A549 (cell line): ENCODE results near the gene SCAP.
A peak's percentile ranks its signal among the peaks of the same experiment; 100 is the strongest.

Experiments used
- CHD4 ChIP-seq: fragments of 200-600 bp; sonication (generic); IDR thresholded peaks from 2 replicates; pipeline ENCODE4 v1.6.1; 2016; ENCODE audit warnings: antibody characterized with exemption, mild to moderate bottlenecking, borderline replicate concordance
- CTCF ChIP-seq: fragments of >200 bp; sonication (Bioruptor Twin); formaldehyde crosslinking; IDR thresholded peaks from 3 replicates; pipeline ENCODE4 v1.5.1; 2016
- ESRRA ChIP-seq: fragments of 150-350 bp; IDR thresholded peaks from 2 replicates; pipeline ENCODE4 v1.6.1; 2014; ENCODE audit warnings: mild to moderate bottlenecking, low read length, borderline replicate concordance
- FOSL2 ChIP-seq, 2 experiments: fragments of 450-650 bp in 1 of 2; fragments of >200 bp in 1 of 2; sonication (Bioruptor Twin) in 1 of 2; formaldehyde crosslinking; IDR thresholded peaks; 2 replicates each; pipeline versions ENCODE4 v1.5.0 to v1.6.1; 2016 to 2020; ENCODE audit warnings: mild to moderate bottlenecking in 1 of 2, moderate library complexity in 1 of 2
- KDM1A ChIP-seq: fragments of 200-600 bp; sonication (generic); IDR thresholded peaks from 2 replicates; pipeline ENCODE4 v1.6.1; 2016; ENCODE audit warnings: low read depth, mild to moderate bottlenecking
- POLR2A ChIP-seq: IDR thresholded peaks from 2 replicates; pipeline ENCODE4 v1.6.1; 2012; ENCODE audit warnings: mild to moderate bottlenecking, low read length
- TF ChIP-seq, protein P1 (sequence below): IDR thresholded peaks from 2 replicates; pipeline ENCODE4 v1.6.1; 2012; ENCODE audit warnings: low read depth, borderline replicate concordance
- TF ChIP-seq, protein P2 (sequence below): IDR thresholded peaks from 2 replicates; pipeline ENCODE4 v1.6.1; 2012

GRCh38 chr3:47380601-47381316 lies 95.0 kb downstream of the SCAP start, which contains the start of gene PTPN23:
- no peak for TF ChIP-seq KDM1A
- no peak for TF ChIP-seq CTCF
- peak; percentile 75 for TF ChIP-seq POLR2A
- TF ChIP-seq CHD4 = no peak
- TF ChIP-seq, protein P1, sequence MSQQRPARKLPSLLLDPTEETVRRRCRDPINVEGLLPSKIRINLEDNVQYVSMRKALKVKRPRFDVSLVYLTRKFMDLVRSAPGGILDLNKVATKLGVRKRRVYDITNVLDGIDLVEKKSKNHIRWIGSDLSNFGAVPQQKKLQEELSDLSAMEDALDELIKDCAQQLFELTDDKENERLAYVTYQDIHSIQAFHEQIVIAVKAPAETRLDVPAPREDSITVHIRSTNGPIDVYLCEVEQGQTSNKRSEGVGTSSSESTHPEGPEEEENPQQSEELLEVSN = peak; percentile 66
- TF ChIP-seq, protein P2, sequence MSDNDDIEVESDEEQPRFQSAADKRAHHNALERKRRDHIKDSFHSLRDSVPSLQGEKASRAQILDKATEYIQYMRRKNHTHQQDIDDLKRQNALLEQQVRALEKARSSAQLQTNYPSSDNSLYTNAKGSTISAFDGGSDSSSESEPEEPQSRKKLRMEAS = peak; percentile 63; the same call in 1 of the 2 replicates
- TF ChIP-seq FOSL2 (IDR thresholded peaks at IDR 0.05) = no peak
- TF ChIP-seq FOSL2 (CRISPR knock-in tag; IDR thresholded peaks at IDR 0.05) = 0 out of 2 replicates have a peak, but pooled peaks have one; percentile 2
- no peak for TF ChIP-seq ESRRA
